HG03571 (cell line): Measurements from ENCODE around the gene GBE1.

ENCODE experiments used
- ATAC-seq: cut with Tn5 transposase; IDR thresholded peaks from one replicate; pipeline ENCODE4 v1.9.1; 2021; ENCODE audit not compliant: unreplicated experiment

Gene GBE1

DNA sequence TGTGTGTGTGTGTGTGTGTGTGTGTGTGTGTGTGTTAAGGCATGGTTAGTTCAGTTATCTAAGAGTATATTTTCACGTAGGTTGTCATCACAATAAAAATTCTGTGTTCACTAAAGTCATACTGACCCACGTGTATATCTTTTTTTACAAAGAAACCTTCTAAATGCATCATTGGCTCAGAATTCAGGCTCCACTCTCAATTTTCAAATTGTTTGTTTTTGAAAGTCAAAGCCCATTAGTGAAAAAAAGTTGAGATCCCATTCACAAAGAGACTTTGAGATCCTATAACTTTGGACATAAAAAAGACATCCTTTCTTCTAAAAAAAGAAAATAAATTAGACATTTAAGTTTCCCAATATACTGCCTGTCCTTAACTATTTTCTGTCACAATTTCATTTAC, 59.3 kb downstream of the GBE1 start:
- no peak for ATAC-seq

DNA sequence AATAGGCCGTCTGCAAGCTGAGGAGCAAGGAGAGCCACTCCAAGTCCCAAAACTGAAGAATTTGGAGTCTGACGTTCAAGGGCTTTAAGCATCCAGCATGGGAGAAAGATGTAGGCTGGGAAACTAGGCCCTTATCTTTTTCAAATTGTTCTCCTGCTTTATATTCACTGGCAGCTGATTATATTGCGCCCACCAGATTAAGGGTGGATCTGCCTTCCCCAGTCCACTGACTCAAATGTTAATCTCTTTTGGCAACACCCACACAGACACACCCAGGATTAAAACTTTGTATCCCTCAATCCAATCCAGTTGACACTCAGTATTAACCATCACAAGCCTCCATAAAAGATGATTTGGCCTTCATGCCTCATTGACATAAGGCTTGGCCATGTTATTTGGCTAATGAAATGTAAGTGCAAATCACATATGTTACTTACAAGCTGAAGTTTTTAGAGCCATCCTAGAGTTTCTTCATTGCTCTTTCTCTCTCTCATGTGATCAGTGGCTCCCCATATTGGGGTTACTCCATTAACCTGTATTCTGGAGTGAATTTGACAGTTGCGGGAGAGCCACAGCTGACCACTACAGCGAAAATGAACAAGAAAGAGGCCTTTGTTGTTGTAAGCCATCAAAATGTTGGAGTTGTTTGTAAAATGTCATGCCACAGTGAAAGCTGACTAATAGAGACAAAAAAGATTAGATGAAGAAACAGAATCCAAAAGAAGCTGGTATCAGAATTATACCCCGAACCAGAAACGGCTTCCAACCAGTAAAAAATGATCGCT, 61.7 kb downstream of the GBE1 start:
- no peak for ATAC-seq

DNA sequence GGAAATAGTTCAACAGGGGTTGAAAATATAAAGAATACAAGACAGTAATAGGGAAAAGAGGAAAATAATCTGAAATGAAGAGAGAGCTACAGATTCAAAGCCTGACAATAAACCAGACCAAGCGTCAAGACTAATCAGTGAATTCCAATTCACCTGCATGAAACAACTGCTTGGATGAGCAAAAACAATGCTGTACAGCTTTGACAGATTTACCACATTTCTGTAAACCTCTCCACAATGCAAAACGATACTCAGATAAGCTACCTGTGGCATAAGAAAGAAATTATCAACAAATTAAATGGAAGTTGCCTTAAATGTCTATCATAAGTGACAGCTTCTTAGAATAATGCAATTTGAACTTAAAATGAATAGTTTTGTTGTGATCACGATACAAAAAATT, 65.4 kb downstream of the GBE1 start:
- no peak for ATAC-seq

DNA sequence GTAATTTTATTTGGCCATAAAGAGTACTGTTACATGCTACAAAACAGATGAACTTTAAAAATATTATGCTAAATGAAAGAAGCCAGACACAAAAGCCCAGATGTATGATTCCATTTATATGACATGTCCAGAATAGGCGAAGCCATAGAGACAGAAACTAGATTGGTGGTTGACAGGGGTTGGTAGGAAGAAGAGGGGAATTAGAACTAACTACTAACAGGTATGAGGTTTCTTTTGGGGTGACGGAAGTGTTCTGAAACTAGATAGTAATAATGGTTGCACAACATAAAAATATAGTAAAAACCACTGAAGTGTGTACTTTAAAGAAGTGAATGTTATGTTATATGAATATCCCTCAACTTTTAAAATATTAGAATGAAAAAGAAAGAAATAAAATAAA, 66.1 kb downstream of the GBE1 start:
- no peak for ATAC-seq

DNA sequence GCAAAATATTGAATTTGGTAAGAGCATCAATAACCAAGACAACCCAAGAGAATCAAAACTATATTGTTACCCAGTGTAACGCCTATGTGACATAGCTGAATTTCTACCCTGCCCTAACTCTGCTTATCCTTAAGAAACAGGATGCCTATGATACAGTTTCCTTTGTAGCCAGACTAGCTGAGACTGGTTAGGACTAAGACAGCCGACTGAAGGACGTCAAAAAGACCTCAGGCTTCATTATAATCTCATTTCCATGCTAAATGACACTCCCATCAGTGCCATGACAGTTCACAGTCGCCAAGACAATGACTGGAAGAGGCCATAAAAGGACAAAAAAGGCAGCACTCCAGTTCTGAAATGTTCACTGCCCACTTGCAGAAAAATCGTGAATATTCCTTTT, 66.8 kb downstream of the GBE1 start:
- ATAC-seq, result no peak

DNA sequence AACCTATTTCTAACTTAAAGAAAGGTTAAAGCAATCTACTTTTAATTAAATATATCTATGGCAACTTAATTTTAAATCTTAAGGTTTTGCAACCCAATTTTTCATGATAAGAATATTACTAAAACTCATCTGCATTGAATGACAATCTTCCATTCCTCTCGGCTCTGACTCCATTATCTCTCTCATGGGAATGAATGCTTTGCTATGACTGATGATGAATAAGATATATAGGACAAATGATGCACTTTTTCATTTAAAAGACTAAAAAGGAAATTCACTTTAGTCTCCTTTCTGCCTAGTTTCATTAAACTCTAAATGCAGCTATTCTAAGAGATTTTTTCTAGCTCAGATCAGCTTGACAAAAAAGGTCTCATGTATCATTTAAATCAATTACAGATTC, 68.7 kb downstream of the GBE1 start:
- ATAC-seq, result no peak

DNA sequence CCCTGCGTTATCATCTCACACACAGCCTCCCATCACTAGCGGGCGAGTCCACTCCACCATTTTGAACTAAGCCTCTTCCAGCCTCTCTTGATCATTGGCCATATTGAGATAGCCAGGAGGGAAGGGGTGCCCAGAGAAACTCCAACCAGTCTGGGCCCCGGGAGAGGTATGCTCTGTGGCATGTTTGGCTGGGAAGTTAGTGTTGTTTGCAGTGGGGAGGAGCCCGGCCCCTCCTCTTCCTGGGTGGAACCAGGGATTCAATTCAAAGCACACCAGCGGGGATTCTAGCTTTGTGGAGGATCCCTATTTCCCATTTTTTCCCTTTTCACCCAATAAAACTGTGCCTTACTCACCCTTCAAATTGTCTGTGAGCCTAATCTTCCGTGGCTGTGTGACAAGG, 71.8 kb downstream of the GBE1 start:
- ATAC-seq, result no peak

DNA sequence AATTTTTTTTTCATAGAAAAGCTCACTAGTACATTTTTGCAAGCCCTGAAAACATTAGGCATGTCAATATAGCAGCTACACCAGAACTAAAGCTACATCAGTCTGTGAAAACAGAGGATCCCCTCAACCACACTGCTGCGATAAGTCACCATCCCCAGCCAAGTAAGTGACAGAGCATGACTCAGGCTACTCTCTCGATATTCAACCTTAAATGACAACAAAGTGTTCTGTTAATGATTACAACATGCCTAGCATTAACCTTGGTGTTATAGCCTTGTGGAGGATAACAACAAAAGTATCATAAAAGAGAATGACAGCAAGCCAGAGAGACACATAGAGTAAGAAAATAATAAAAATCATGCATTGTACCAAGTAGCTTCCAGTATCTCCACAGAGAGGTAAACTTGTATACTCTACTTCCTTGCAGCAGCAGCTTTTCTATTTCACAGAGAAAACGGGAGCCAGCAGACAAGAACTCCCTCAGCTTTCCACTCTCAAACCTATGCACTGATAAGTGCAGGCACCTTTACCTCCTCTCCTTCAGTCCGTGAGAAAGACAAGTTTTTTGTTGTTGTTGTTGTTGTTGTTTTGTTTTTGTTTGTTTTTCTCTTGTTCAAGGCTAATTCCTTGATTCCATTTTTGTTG, 76.6 kb downstream of the GBE1 start:
- ATAC-seq, result no peak

DNA sequence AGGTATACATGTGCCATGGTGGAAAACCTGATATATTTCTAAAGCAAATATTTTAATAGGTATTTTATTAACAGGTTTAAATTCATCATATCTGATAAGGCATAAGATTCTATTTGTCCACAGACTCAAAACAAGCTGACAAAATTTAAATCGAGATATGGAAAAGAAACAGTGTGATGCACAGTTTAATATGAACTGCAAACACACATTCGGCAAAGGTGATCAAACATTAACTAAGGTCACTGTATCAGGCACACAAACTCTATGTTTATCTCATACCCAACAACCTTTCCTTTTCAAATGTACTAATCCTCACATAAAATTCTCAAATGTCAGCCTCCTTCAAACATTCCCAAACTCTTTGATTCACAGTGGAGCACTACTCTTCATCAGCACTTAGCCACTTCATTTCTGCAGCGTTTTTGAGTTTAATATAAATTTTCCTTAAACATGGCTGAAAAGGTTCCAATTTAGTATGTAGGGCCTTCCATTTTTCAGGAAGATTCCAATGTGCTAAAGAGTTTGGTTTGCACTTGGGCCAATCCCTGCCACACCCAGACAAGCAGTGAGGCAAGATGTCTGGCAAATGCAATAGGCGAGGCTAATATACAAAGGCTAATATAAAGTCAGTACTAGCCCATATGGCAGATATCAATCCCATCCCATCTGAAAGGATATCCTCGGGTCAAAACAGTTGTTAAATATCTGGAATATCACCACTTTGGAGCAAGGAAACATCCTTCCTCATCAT, 84.6 kb downstream of the GBE1 start:
- no peak for ATAC-seq

DNA sequence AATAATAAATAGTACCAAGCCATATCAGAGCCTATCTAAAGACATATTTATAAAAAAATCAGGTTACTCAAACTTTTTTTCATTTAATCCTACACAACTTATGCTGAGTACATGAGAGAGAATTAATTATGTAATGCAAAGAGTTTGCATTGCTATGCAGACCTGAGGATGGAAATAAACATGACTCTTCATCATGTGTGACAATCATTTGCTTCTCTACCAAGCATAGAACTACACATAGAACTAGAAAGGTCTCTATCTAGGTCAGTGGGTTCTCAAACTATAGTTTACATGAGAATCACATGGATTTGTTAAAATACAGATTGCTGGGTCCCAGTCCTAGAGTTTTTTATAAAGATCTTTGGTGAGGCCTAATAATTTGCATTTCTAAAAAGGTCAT, 86.8 kb downstream of the GBE1 start:
- ATAC-seq, result no peak

DNA sequence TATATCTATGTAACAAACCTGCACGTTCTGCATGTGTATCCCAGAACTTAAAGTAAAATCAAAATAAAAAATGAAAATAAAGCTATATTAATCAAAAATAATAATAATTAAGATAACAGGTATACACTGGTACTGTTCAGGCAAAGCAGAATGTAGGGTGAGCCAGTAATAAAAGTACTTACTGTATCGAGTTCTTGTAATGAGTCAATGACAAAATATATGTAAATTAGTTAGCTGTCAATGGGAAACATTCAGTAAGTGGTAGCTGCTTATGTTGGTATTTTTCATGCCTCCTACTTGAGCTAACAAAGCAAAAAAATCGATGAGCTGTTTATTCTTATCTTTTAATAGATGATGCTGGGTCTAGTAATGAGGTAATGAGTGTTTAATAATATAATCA, 93.2 kb downstream of the GBE1 start:
- ATAC-seq, result no peak

DNA sequence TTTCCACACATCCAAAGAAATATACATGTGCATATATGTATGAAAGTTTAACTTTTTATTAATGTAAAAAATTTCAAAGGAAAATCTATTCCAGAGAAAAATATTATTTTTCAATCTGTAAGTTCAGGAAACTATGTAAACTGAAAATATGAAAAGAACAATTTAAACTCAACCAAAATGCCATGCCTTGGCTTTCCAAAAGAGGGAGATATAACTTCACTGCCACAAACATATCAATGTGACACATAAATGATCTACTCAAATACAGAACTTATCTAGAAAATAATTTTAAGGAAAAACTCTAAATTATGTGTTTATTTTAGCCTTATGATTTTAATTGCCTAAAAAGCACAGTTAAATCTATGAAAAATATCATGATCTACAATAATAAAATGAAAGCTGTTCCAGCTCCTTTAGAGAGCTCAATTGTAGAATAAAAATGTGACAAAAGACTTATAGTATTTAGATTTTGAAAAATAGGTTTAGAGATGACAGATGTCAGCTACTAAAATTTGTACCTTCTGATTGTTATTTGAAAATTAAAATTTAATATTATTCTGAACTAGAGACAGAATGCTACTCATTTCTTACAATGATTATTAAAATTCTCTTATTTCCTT, 94.8 kb downstream of the GBE1 start:
- ATAC-seq, result no peak

DNA sequence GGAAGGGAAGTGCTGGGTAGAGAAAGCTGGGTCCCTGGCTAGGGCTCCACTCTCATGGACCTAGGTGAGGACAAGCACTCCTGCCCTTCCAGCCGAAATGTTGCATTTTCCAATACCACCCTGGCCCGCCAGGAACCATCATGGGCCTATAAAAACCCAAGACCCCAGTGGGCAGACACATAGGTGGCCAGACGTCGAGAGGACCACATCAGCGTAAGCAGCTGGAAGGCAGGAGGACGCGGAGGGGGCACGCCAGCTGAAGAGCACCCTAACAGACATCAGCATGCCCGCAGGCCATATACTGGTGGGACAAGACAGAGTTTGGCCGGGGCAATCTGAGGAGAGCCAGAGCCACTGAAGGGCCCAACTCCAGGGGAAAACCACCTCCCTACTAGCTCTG, 98.3 kb downstream of the GBE1 start:
- no peak for ATAC-seq

DNA sequence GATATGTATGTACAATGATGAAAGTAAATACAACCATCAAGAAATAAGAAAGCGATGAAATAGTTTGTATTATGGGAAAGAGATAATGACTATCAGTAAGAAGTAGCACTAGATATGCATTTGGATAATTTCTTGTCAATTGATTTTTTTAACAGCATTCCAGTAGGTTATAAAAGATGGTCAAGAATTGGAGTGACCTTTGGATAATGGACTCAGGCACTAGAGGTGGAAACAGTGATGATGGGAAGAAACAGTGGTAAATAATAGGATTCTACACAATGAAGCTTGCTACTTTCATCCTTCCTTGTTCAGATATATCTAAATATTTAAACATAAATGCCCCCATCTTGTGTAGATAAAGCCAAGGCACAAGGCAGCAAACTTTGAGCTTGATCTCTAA, 101.4 kb downstream of the GBE1 start:
- ATAC-seq, result no peak

DNA sequence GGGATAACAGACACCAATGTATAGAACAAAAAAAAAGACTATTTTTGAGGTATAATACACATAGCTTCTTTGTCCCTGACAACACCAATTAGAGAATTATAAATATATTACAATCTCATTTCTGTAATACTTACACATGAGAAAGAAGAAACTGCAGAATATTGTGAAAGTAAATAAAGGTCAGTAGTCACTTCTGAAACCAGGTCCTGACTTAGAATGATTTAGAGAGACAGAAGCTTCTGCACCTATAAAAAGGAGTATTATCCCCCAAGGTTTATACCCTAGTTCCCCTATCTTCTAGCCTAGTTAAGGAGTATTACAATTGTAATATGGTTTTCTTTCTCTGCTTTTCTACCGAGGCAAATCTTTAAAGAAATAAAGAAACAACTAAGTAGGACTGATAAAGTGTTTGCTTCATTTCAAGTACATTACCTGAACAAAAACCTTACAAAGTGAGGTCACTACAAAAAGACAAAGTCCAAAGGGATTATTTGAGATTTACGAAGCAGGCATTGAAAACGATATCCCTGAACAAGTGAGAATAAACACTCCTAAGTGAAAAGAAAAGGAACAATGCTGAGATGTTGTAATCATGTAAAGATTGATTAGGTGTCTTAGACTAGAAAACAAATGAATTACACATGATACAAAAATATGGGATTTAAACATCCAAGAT, 103.0 kb downstream of the GBE1 start:
- no peak for ATAC-seq

DNA sequence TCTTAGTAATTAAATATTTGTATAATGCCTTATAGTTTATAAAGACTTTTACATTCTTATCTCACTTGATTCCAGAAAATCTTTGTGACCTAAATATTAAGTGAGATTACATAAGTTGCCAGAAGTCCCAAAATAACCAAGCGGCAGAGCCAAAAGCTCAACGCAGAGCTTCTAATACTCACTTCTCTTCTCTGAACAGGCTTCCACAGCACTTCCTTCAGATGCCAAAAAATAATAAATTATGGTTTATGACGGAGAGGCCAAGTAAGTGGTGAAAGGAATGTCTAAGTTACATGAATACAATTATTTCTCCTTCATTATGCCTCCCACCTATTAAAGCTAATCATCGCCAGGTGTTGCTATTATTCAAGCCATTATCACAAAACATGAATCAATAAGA, 110.3 kb downstream of the GBE1 start:
- ATAC-seq, result no peak

DNA sequence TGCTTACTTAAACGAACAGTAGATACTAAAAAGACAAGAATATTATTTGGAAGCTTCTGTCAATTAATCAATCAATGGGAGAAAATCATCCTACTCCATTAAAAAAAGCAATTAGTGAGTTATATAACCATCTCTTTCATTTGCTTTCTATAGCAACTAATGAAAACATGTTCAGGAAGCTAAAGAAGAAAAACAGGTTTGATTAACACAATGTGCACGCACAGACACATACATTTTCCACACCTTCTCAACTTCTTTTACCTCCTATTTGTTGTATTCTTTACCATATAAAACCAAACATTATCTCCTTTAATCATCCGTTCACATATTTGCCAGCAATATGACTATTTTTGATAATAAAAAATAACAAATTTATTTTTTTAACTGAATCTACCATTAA, 111.3 kb downstream of the GBE1 start:
- ATAC-seq, result no peak

DNA sequence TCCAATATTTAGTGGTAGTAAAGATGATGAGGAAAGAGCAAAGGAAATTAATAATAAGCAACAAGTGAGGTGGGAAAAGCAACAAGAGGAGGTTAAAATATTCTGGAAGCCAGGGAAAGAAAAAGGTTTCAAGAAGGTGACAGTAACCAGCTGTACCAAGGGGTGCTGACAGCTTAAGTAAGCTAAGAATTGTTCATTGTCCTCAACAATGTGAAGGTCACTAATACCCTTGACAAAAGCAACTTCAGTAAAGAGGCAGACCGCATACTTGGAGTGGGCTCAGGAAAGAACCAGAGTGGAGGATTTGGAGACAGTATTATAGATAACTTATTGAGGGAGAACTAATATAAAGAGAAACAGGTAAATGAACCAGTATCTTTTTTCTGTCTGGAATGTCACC, 116.2 kb downstream of the GBE1 start:
- no peak for ATAC-seq

DNA sequence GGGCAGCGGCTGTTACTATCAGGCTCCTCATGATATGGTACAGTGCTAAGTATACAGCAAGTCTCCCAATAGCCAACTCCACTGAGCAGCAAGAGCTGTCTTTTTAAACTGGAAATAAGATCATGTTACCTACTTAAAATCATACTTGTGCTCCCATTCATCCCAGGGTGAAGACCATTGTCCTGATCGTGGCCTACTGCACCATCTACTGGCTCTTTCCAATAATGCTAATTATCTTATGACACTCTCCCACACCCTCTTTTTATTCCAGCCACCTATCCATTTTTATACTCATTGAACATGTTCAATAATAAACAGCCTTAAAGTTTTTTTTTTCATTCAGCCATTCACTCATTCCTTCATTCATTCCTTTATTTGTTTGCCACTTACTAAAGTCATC, 117.7 kb downstream of the GBE1 start:
- ATAC-seq, result no peak

DNA sequence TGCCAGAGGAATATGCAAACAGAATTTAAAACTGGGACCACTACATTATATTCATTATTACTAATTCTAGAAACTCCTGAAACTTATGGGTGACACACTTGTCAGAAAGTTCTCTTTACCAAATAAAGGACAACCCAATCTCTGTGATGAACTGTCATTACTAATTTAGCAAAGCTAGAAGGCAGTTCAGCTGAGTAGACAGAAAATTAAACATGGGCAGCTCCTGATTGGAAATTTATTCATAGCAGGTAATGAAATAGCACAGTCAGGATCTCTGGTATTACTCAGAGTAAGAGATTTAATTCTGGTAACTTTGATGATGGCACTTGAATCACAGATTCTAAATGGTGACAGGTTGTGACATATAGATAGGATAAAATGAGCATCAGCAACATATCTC, 123.0 kb downstream of the GBE1 start:
- ATAC-seq, result no peak

DNA sequence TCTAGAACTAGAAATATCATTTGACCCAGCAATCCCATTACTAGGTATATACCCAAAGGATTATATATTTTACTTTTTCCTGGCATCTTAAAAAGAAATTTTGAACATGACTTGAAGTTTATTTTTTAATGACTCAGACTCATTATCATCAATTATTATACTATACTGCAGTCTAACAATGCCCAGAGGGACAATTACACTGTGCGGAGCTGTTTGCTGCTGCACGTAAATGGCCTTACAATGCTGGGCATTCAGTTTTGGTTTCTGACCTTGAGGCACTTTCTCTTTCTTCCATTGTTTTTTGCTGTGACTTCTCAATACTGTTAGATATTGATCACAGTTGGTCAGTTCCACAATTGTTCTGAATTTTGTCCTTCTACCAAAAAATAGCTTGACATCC, 128.8 kb downstream of the GBE1 start:
- no peak for ATAC-seq
